Heart right ventricle (tissue), 16 donors: ENCODE data around the gene SLC12A3. TPM values are rescaled to one million over a fixed set of nuclear protein-coding genes. Genes with fewer than 3 reads are reported as not detected.
A peak's percentile ranks its signal among the peaks of the same experiment; 100 is the strongest.
"Not testable (repeated sequence)": the region's sequence is repeated elsewhere in the genome, so short reads cannot be mapped to it uniquely, and the experiment has no call there.

Experiments
- ATAC-seq, 8 donors: fragments of 200-7000 bp; cut with Tn5 transposase; one replicate each; pipeline ENCODE4 v1.9.1; 2020; ENCODE audit warnings: mild to moderate bottlenecking in 8 of 8, moderate library complexity in 8 of 8, moderate number of reproducible peaks in 1 of 8
- DNase-seq, 2 donors: peaks; one replicate each; pipeline ENCODE4 v3.0.0-alpha.2; 2020
- H3K27ac ChIP-seq, 10 donors: fragments of 200-600 bp; sonication (generic) in 2 of 10; one replicate each; pipeline versions ENCODE4 v1.5.0 to v1.8.0; 2020 to 2022; ENCODE audit warnings: mild to moderate bottlenecking in 3 of 10
- H3K27me3 ChIP-seq, 7 donors: fragments of 200-600 bp; one replicate each; pipeline ENCODE4 v1.8.0; 2021 to 2022; ENCODE audit warnings: mild to moderate bottlenecking in 2 of 7
- H3K36me3 ChIP-seq, 9 donors: fragments of 200-600 bp; sonication (generic) in 1 of 9; one replicate each; pipeline versions ENCODE4 v1.5.0 to v1.8.0; 2020 to 2022; ENCODE audit warnings: mild to moderate bottlenecking in 2 of 9
- H3K4me1 ChIP-seq, 9 donors: fragments of 200-600 bp; sonication (generic) in 1 of 9; one replicate each; pipeline versions ENCODE4 v1.5.0 to v1.8.0; 2020 to 2022; ENCODE audit warnings: mild to moderate bottlenecking in 4 of 9
- H3K4me3 ChIP-seq, 10 donors: fragments of 200-600 bp; sonication (generic) in 2 of 10; one replicate each; pipeline versions ENCODE4 v1.5.0 to v1.8.0; 2020 to 2022; ENCODE audit warnings: mild to moderate bottlenecking in 7 of 10, moderate library complexity in 2 of 10
- H3K9me3 ChIP-seq, 11 donors: fragments of 200-600 bp in 10 of 11; sonication (generic) in 2 of 11; one replicate each; pipeline versions ENCODE4 v1.5.0 to v1.8.0; 2013 to 2022; ENCODE audit warnings: mild to moderate bottlenecking in 2 of 11, control low read depth in 1 of 11, moderate library complexity in 1 of 11
- WGBS, 2 donors: extraction: QIAGEN DNeasy Blood & Tissue Kit; methylation state at CpG; one replicate each; pipeline ENCODE4 v1.1.7; 2013; ENCODE audit warnings: inconsistent platforms in 1 of 2; 5-methylcytosine and 5-hydroxymethylcytosine counted together
- intact Hi-C, 10 donors: fragments of 100-400 bp; cut with DNase I; formaldehyde crosslinking; loops; one replicate each; pipeline versions ENCODE4 v1.11.1 to v1.14.2; 2022
- polyA plus RNA-seq, 2 donors: library from polyadenylated mRNA; stranded (reverse); fragments of 200-250 nt; gene quantifications; one replicate each; pipeline ENCODE4 v1.2.3, GENCODE V29; 2013
- total RNA-seq, 10 donors: library from RNA; stranded (reverse); fragmentation: NEBNext Ultra II Directional in 3 of 10; extraction: Animal tissue kit (Norgen Biotek cat#: 25700) in 3 of 10; gene quantifications; one replicate each; pipeline versions ENCODE4 v1.2.1 to v1.2.4, GENCODE V29; 2021 to 2023
- TF ChIP-seq, protein P1 (sequence below), 9 donors: fragments of 200-600 bp; sonication (generic) in 2 of 9; IDR thresholded peaks; one replicate each; pipeline versions ENCODE4 v1.5.0 to v1.8.0; 2021 to 2022; ENCODE audit warnings: antibody characterized with exemption in 9 of 9, mild to moderate bottlenecking in 5 of 9, moderate library complexity in 1 of 9
- donor health status: Arrhythmogenic right ventricular cardiomyopathy.
- donor health status: ischemic (EF 13 %, LVEDD 7.1; RV severe dilation, severe dysfunction).
- donor health status: healthy with polysubstance abuse.
- donor health status: DM: no; HTN: yes; CAD: no.
- donor health status: DM: no; HTN: no; CAD: no.
- donor health status: ischemic (EF 25% LVEDD 6.9; RV normal size, moderate dysfunction).
- donor health status: ischemic (EF 25% LVEDD 5.7; RV mildly dilated, moderate dysfunction).
- donor health status: healthy.
- donor health status: DM: yes; HTN: yes; CAD: no.
- donor health status: Ischemic cardiomyopathy.
- donor health status: ischemic (EF 35%, LVEDD 5.7; RV mildly dilated, moderate dysfunction).
- donor health status: nonischemic (EF 11% LVEDD 7.7; RV severe dilation, severe dysfunction).
- donor health status: DM: yes; HTN: yes; CAD: no.
- donor health status: PGD.
- donor health status: ischemic (EF 29% LVEDD 5.4; RV normal size, mild dysfunction).
- donor health status: nonischemic (EF 23%, LVEDD 6.1; RV moderate dilation, normal function).

SLC12A3 gene
- total and polyA plus RNA-seq, 12 donors, result not detected

DNA sequence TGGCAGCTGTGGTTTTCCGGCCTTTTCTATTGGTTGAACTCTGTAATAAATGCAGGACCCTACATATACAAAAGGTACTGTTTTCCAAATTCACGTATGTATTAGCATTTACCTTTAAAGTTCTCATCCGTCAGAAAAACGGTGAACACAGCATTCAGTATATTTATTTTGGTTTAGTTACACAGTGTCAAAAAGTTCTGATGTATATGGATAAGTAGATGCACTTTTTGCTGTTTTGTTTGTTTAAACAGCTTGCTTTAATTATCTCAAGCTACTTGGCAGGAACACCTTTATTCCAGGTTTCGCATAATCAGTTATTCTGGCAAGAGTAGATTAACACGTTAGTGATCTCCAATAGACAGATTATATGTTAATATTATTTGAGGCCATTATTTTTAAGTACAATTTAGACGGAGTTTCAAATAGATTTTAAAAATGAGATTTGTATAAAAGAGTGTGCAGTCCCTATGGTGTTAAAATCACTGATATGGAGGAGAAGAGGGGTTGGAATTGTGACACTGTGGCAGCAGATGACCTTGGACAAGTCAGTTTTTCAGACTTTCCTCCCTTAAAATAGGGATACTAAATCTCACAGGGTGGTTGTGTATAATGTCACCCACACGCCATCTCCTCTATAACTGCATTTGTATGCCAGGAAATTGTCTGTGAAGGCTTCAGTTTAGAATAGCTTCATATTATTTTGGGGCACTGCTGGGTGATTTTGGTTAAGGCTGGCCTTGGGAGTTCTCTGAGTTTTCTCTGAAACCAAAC is 69.0 kb downstream of the SLC12A3 start:
- TF ChIP-seq, protein P1, sequence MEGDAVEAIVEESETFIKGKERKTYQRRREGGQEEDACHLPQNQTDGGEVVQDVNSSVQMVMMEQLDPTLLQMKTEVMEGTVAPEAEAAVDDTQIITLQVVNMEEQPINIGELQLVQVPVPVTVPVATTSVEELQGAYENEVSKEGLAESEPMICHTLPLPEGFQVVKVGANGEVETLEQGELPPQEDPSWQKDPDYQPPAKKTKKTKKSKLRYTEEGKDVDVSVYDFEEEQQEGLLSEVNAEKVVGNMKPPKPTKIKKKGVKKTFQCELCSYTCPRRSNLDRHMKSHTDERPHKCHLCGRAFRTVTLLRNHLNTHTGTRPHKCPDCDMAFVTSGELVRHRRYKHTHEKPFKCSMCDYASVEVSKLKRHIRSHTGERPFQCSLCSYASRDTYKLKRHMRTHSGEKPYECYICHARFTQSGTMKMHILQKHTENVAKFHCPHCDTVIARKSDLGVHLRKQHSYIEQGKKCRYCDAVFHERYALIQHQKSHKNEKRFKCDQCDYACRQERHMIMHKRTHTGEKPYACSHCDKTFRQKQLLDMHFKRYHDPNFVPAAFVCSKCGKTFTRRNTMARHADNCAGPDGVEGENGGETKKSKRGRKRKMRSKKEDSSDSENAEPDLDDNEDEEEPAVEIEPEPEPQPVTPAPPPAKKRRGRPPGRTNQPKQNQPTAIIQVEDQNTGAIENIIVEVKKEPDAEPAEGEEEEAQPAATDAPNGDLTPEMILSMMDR (IDR thresholded peaks at IDR 0.05), result no peak
- peak overlapping the region; percentile 61 to 100 (median 95) for H3K4me3 ChIP-seq
- DNase-seq (no peak), ATAC-seq (no peak)
- H3K36me3 ChIP-seq, result peaks cover 0 to 56% (median 34%) of the 10 kb centered on the region in 9 donors
- intact Hi-C loops, result loop anchor here in 3 of 10 donors (5.0 to 10.0 kb wide), 2 partner anchors 67 to 511 kb away; partner anchors contain the start of genes SLC12A3 (in 2 of the 3), CIAPIN1 (in 1 of the 3) and COQ9 (in 1 of the 3)
- H3K9me3 ChIP-seq, result no peaks in the 10 kb centered on the region
- H3K4me1 ChIP-seq, result peaks cover 8 to 69% (median 59%) of the 10 kb centered on the region in 9 donors
- WGBS, 2 donors, result 8 to 17% methylated on average over 8 of the region's 8 CpGs
- H3K27ac ChIP-seq, result peak overlapping the region in 8 of 10 donors; percentile 1 to 100 (median 99)
- no peaks in the 10 kb centered on the region for H3K27me3 ChIP-seq

DNA sequence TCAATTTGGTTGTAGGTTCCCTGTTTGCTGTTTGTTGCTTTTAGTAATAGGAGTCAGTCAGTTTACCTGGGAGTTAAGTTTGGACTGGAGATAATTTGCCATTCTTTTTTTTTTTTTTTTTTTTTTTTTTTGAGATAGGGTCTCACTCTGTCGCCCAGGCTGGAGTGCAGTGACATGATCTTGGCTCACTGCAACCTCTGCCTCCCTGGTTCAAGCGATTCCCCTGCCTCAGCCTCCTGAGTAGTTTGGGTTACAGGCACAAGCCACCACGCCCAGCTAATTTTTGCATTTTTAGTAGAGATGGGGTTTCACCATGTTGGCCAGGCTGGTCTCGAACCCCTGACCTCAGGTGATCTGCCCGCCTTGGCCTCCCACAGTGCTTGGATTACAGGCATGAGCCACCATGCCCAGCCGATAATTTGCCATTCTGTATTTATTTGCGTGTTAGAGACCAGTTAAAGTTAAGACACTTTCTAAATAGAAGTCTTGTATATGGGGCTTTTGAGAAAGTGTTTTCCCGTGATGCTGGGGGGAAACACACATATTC is 69.7 kb downstream of the SLC12A3 start:
- H3K4me1 ChIP-seq, result peaks cover 8 to 72% (median 62%) of the 10 kb centered on the region in 9 donors
- H3K4me3 ChIP-seq, result peak overlapping the region; percentile 16 to 100 (median 95)
- WGBS, 2 donors, result 51 to 53% methylated on average over 8 of the region's 8 CpGs
- not testable (repeated sequence) for H3K27me3 ChIP-seq, ATAC-seq, DNase-seq, H3K9me3 ChIP-seq
- intact Hi-C loops, result loop anchor here in 4 of 10 donors (5.0 to 10.0 kb wide), 2 partner anchors 67 to 510 kb away; partner anchors contain the start of genes SLC12A3 (in 3 of the 4), CIAPIN1 (in 1 of the 4) and COQ9 (in 1 of the 4)
- peaks cover 0 to 62% (median 40%) of the 10 kb centered on the region in 9 donors for H3K36me3 ChIP-seq
- peak overlapping the region in 7 of 10 donors; percentile 0 to 100 (median 99) for H3K27ac ChIP-seq

DNA sequence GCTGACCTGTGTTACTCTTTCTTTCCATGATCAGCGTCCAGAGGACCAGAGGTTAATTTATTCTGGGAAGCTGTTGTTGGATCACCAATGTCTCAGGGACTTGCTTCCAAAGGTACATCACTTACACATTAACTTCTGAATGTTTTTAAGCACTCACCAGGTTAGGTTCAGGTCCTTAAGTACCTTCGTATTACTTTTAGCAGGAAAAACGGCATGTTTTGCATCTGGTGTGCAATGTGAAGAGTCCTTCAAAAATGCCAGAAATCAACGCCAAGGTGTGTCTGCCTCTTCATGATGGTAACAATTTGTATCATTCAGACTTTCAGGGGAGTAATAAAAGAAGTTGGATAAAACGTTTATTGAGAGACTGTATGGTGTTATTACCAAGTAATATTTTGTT is 70.2 kb downstream of the SLC12A3 start:
- intact Hi-C loops, result loop anchor here in 2 of 10 donors (5.0 to 10.0 kb wide), 2 partner anchors 68 to 510 kb away; partner anchors contain the start of genes CIAPIN1 (in 1 of the 2), COQ9 (in 1 of the 2) and SLC12A3 (in 1 of the 2)
- DNase-seq (no peak), ATAC-seq (no peak)
- 31 to 35% methylated on average over 5 of the region's 5 CpGs for WGBS, 2 donors
- Histone ChIP-seq H3K4me3 (peak overlapping the region; percentile 16 to 100 (median 95)), H3K9me3 (no peaks in the 10 kb centered on the region), H3K36me3 (peaks cover 0 to 67% (median 45%) of the 10 kb centered on the region in 9 donors), H3K27ac (peak overlapping the region in 4 of 10 donors; percentile 99 to 100 (median 100)), H3K4me1 (peaks cover 8 to 77% (median 62%) of the 10 kb centered on the region in 9 donors), H3K27me3 (no peaks in the 10 kb centered on the region)
- TF ChIP-seq, protein P1 (IDR thresholded peaks at IDR 0.05), result no peak

DNA sequence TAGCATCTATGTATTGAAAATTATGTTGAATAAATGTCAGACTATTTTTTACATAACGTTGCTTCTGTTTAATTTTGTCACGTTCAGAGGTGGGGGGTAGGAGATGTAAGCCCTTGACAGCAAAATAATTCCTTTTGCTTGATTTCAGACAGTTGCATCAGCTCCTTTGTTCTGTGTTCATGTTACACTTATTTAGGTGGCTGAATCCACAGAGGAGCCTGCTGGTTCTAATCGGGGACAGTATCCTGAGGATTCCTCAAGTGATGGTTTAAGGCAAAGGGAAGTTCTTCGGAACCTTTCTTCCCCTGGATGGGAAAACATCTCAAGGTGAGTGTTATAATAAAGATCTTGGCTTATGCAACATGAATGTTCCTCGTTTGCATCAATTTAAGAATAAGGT is 71.5 kb downstream of the SLC12A3 start:
- DNase-seq (no peak), ATAC-seq (no peak)
- peak overlapping the region in 1 of 10 donors; percentile 100 for H3K27ac ChIP-seq
- peaks cover 6 to 73% (median 59%) of the 10 kb centered on the region in 9 donors for H3K4me1 ChIP-seq
- H3K27me3 ChIP-seq, result no peaks in the 10 kb centered on the region
- H3K9me3 ChIP-seq, result no peaks in the 10 kb centered on the region
- TF ChIP-seq, protein P1 (IDR thresholded peaks at IDR 0.05), result no peak
- peaks cover 0 to 80% (median 58%) of the 10 kb centered on the region in 9 donors for H3K36me3 ChIP-seq
- 64 to 65% methylated on average over 5 of the region's 5 CpGs for WGBS, 2 donors
- peak overlapping the region in 2 of 10 donors; percentile 93 to 96 for H3K4me3 ChIP-seq
- intact Hi-C loops, result loop anchor here in 2 of 10 donors (5.0 to 10.0 kb wide), 2 partner anchors 69 to 508 kb away; partner anchors contain the start of genes CIAPIN1 (in 1 of the 2), COQ9 (in 1 of the 2) and SLC12A3 (in 1 of the 2)
